ENCODE results near the gene PPP1R7. TPM values are rescaled to one million over a fixed set of nuclear protein-coding genes. Genes with fewer than 3 reads are reported as not detected.

Gene PPP1R7
- total RNA-seq, 4 donors from 2014 or later = 58.7 to 74.0 (median 68.8) TPM

GRCh38 chr2:241202268-241202585 is 52.0 kb downstream of the PPP1R7 start:
- DNase-seq = no peak
- 94 to 100% methylated on average over 3 to 6 of the region's 15 CpGs for WGBS, 2 donors

GRCh38 chr2:241202681-241203080 is 52.4 kb downstream of the PPP1R7 start:
- no peak overlapping the region for H3K27ac ChIP-seq
- no peaks in the 10 kb centered on the region for H3K36me3 ChIP-seq
- whole genome bisulfite sequencing, 2 donors = 82 to 93% methylated on average over 8 to 9 of the region's 9 CpGs
- TF ChIP-seq CTCF (IDR thresholded peaks at IDR 0.05) = no peak
- no peak for TF ChIP-seq POLR2A (IDR thresholded peaks at IDR 0.05)
- no peaks in the 10 kb centered on the region for H3K27me3 ChIP-seq
- H3K4me3 ChIP-seq (replicated peaks in 1 of 3) = no peak overlapping the region
- H3K4me1 ChIP-seq = no peaks in the 10 kb centered on the region
- intact Hi-C loops (cut with DNase I) = no loop called here
- no peak for DNase-seq
- no peaks in the 10 kb centered on the region for H3K9me3 ChIP-seq

More at GRCh38 chr2:241202268-241202585, 52.0 kb downstream of the PPP1R7 start:
- no peaks in the 10 kb centered on the region for H3K9me3 ChIP-seq
- intact Hi-C loops (cut with DNase I) = no loop called here
- no peaks in the 10 kb centered on the region for H3K27me3 ChIP-seq
- H3K27ac ChIP-seq = no peak overlapping the region
- H3K36me3 ChIP-seq = no peaks in the 10 kb centered on the region
- TF ChIP-seq POLR2A (IDR thresholded peaks at IDR 0.05) = no peak
- TF ChIP-seq CTCF (IDR thresholded peaks at IDR 0.05) = no peak
- no peak overlapping the region for H3K4me3 ChIP-seq (replicated peaks in 1 of 3)
- no peaks in the 10 kb centered on the region for H3K4me1 ChIP-seq

GRCh38 chr2:241203218-241204009 is 53.1 kb downstream of the PPP1R7 start:
- no peak overlapping the region for H3K4me3 ChIP-seq (replicated peaks in 1 of 3)
- no peaks in the 10 kb centered on the region for H3K4me1 ChIP-seq
- DNase-seq = no peak
- TF ChIP-seq CTCF (IDR thresholded peaks at IDR 0.05) = no peak
- TF ChIP-seq POLR2A (IDR thresholded peaks at IDR 0.05) = no peak
- no peaks in the 10 kb centered on the region for H3K27me3 ChIP-seq
- H3K36me3 ChIP-seq = no peaks in the 10 kb centered on the region
- intact Hi-C loops (cut with DNase I) = no loop called here
- H3K27ac ChIP-seq = no peak overlapping the region
- H3K9me3 ChIP-seq = no peaks in the 10 kb centered on the region
- 89 to 96% methylated on average over 7 to 8 of the region's 27 CpGs for WGBS, 2 donors

GRCh38 chr2:241204010-241204384 is 53.7 kb downstream of the PPP1R7 start:
- 83 to 100% methylated on average over 1 to 10 of the region's 10 CpGs for whole genome bisulfite sequencing, 2 donors
- intact Hi-C loops (cut with DNase I) = no loop called here
- DNase-seq = no peak
- H3K9me3 ChIP-seq = no peaks in the 10 kb centered on the region
- no peaks in the 10 kb centered on the region for H3K36me3 ChIP-seq
- no peaks in the 10 kb centered on the region for H3K27me3 ChIP-seq
- TF ChIP-seq CTCF (IDR thresholded peaks at IDR 0.05) (no peak), POLR2A (IDR thresholded peaks at IDR 0.05) (no peak)
- H3K4me1 ChIP-seq = no peaks in the 10 kb centered on the region
- no peak overlapping the region for H3K4me3 ChIP-seq (replicated peaks in 1 of 3)
- H3K27ac ChIP-seq = no peak overlapping the region

- no peaks in the 10 kb centered on the region for H3K4me1 ChIP-seq
- H3K27ac ChIP-seq = no peak overlapping the region
- WGBS, 2 donors = 93% methylated on average over 4 of the region's 4 CpGs; no CpG with 5 or more reads in 1 of the 2 donors
- H3K9me3 ChIP-seq = no peaks in the 10 kb centered on the region
- no peak for TF ChIP-seq POLR2A (IDR thresholded peaks at IDR 0.05)
- no peak for TF ChIP-seq CTCF (IDR thresholded peaks at IDR 0.05)
- no peaks in the 10 kb centered on the region for H3K36me3 ChIP-seq
- no peak overlapping the region for H3K4me3 ChIP-seq (replicated peaks in 1 of 3)
- intact Hi-C loops (cut with DNase I) = no loop called here
- DNase-seq = no peak
- no peaks in the 10 kb centered on the region for H3K27me3 ChIP-seq
Observed at GRCh38 chr2:241204490-241204889, 54.2 kb downstream of the PPP1R7 start.
